Hematopoietic multipotent progenitor cell treated with erythropoietin and hydrocortisone succinate and interleukin-3 and kit ligand, for 6 days (in vitro differentiated cells): ENCODE measurements around the gene KIRREL1.

Source experiments
- DNase-seq: peaks from one replicate; pipeline ENCODE4 v3.0.0-alpha.2; 2015

The KIRREL1 gene

DNA sequence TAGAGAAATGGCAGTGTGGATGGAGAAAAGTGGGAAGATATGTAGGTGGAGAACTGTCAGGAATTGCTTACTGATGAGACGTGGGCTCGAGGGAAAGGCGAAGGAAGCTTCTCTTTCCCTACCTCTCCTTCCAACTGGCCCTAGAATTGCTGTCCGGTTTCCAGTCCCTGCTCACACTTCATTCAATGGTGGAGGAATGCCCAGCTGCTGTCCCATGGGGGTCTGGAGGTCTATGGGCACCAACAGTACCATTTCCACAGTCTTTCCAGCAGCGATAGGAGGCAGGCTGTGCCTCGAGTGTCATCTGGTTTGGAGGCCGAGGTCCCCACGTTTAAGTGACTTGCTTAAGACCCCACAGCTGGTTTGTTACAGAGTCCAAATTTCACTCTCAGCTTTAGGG lies 155.7 kb downstream of the KIRREL1 start:
- DNase-seq = no peak
